Muscle layer of colon (tissue), 2 donors: ENCODE results near the gene RTN4RL1.

ENCODE experiments used
- H3K27ac ChIP-seq: one replicate; pipeline ENCODE4 v1.7.0; 2013; ENCODE audit warnings: low read depth, mild to moderate bottlenecking, low read length, moderate library complexity
- H3K27me3 ChIP-seq, 2 donors: one replicate each; pipeline ENCODE4 v1.7.0; 2013; ENCODE audit warnings: low read length in 2 of 2, mild to moderate bottlenecking in 2 of 2; ENCODE audit not compliant: insufficient read depth in 2 of 2, control insufficient read depth in 1 of 2
- H3K36me3 ChIP-seq: one replicate; pipeline ENCODE4 v1.7.0; 2013; ENCODE audit warnings: mild to moderate bottlenecking, low read length; ENCODE audit not compliant: insufficient read depth
- H3K4me1 ChIP-seq: one replicate; pipeline ENCODE4 v1.7.0; 2013; ENCODE audit warnings: mild to moderate bottlenecking, low read length; ENCODE audit not compliant: insufficient read depth
- H3K4me3 ChIP-seq, 2 donors: one replicate each; pipeline ENCODE4 v1.7.0; 2013; ENCODE audit warnings: low read length in 2 of 2, low read depth in 1 of 2, mild to moderate bottlenecking in 1 of 2, moderate library complexity in 1 of 2
- H3K9ac ChIP-seq: one replicate; pipeline ENCODE4 v1.7.0; 2013; ENCODE audit warnings: low read length
- H3K9me3 ChIP-seq: one replicate; pipeline ENCODE4 v1.7.0; 2013; ENCODE audit warnings: mild to moderate bottlenecking, low read length
- donor health status: abdominal sarcoma.
- donor health status: Adenocarcinoma of cecum.

Gene RTN4RL1

DNA sequence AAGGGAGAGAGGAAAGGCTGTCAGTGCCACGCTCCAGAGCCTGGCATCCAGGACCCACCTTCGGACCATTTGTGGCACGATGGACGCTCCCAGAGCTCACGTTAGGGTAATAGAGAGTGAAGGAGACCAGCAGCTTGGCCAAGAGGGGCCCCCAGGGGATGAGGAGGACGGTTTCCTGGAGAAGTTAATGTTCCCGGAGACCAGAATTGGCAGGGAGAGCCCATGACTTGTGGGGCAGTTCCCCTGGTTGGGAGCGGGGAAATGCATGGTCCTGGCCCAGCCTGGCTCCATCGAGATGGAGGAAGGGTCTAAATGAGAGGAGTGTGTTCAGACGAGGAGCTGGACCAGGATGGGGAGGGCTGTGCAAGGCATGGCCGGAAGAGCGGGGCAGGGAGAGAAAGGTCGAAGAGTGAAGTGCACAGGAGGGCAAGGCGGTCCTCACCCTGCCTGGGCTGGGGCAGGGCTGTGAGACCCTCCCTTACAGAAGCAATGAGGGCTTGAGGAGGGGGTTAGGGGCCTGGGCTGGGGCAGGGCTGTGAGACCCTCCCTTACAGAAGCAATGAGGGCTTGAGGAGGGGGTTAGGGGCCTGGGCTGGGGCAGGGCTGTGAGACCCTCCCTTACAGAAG is 26.9 kb upstream of the RTN4RL1 start:
- H3K27ac ChIP-seq = no peak overlapping the region
- no peak overlapping the region for H3K4me3 ChIP-seq
- H3K4me1 ChIP-seq = peaks cover 20% of the 10 kb centered on the region
- H3K36me3 ChIP-seq = no peaks in the 10 kb centered on the region
- H3K27me3 ChIP-seq = peaks cover 16 to 40% of the 10 kb centered on the region in 2 donors
- no peak overlapping the region for H3K9ac ChIP-seq
- no peaks in the 10 kb centered on the region for H3K9me3 ChIP-seq

DNA sequence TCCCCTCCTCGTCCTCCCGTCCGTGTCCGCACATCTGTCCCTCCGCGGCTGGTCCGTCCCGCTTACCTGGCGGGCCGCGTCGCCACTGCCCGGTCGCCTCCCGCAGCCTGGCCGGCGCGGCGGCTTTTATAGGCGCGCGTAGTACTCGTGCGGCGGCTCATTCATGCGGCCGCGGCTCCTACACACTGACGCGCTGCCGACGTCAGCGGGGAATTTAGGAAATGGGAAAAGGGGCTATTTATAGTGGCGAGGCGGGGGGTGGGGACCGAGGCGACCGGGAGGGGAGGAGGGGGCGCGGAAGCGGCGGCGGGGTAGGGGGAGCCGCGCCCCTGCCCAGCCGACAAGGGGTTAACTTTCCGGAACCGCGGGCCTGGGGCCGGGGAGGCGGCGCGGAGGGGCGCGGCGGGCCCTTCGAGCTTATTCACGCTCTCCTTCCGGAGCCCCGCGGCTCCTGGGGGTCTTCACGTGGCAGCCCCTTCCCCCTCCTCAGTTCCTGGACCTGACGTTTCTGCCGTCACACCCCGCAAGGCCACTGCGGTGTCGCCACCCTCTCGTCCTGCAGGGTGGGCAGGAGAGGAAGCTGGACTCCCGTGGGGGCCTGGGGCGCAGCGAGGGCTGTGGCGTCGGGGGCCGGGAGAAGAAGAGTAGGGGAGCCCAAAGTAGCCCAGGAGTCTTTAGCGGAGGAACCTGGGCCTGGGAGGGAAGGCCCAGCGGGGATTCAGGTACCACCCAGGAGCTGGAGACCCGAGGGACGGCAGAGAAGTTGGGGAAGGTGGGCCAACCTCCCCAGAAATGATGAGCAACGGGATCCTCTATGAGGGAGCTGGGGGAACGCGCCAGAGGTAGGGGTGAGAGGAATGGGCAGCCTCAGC is 26.2 kb upstream of the RTN4RL1 start:
- Histone ChIP-seq H3K4me1 (peaks cover 20% of the 10 kb centered on the region), H3K27ac (no peak overlapping the region), H3K4me3 (no peak overlapping the region), H3K27me3 (peaks cover 16 to 37% of the 10 kb centered on the region in 2 donors), H3K36me3 (no peaks in the 10 kb centered on the region), H3K9ac (no peak overlapping the region), H3K9me3 (no peaks in the 10 kb centered on the region)

DNA sequence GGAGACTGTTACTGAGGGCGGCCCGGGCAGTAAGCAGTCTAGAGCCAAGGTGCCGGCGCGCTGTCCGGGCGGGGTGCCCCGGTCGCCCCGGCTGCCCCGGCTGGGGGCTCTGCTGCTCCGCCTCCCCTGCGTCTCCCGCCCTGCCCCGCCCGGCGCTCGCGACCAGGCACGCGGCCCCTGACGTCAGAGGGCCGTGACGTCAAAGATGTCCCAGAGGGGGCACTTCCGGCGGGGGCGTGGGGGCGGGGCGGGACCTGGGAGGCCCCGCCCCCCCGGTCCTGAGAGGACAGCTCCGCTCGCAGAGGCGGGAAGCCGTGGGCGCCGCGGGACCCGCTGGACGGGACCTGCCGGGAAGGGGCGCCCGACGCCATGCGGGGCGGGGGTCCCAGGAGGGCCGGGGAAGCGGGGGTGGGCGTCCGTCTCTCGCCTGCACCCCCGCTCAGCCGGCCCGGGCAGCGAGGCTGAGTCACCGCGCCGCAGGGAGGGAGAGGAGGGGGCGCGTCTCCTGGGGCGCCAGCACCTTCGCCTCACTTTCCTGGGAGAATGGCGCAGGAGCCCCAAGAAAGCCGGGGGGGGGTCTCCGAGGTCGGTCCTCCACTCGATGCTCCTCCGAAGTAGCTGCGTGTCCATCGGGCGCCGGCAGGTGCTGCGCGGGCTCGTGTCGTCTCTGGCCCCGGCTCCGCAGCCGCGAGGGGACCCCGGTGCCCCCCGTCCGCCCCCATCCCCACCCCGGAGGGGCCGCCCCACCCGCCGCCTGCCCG is 25.3 kb upstream of the RTN4RL1 start:
- Histone ChIP-seq H3K9ac (no peak overlapping the region), H3K36me3 (no peaks in the 10 kb centered on the region), H3K9me3 (no peaks in the 10 kb centered on the region), H3K4me1 (peaks cover 20% of the 10 kb centered on the region), H3K27ac (no peak overlapping the region), H3K27me3 (peaks cover 16 to 33% of the 10 kb centered on the region in 2 donors), H3K4me3 (peak overlapping the region in 1 of 2 donors; percentile 32)

DNA sequence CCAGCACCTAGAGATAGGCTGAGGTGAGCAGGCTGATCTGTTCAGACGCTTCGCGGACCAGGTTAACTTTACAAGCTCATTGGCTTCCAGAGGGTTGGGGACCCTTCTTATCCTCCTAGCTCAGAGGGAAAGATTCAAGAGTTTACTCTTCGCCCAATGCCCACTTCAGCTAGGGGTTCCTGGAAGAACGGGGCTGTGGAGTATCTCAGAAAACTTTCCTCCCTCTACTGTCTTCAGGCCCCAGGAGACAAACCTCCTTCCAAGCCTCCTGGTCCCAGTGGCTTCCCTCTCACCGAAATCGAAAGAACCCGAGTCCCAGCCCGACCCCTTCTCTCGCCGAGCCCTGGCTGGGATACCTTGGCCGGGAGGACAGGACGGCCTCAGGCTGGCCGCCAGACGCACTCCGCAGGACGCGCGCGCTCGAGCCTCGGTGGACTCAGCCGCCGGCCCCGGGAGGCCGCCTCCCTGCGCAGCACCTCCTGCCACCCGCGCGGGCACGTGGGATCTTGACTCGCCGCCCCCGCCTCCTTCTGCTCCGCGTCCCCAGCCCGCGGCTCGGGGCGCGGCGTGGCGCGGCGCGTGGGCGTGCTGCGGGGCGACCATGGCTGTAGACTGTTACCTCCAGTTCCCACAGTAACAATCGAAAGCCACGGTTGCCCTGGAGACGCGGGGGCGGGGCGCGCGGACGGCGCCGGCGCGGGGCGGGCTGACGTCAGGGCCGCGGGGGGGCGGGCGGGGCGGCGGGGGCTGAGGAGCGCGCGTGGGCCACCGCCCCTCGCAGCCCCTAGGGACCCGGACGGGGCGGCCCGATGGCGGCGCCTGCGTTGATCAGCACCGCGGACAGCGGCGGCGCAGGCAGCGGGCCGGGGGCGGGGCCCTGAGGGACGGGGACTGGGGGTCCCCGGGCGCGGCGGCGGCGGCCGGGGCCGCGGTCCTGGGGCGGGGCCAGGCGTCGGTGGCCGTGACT is 24.5 kb upstream of the RTN4RL1 start:
- Histone ChIP-seq H3K9ac (peak overlapping the region; percentile 44), H3K27ac (no peak overlapping the region), H3K27me3 (peaks cover 14 to 27% of the 10 kb centered on the region in 2 donors), H3K4me1 (peaks cover 19% of the 10 kb centered on the region), H3K4me3 (peak overlapping the region; percentile 66 to 80), H3K36me3 (peaks cover 2% of the 10 kb centered on the region), H3K9me3 (no peaks in the 10 kb centered on the region)

DNA sequence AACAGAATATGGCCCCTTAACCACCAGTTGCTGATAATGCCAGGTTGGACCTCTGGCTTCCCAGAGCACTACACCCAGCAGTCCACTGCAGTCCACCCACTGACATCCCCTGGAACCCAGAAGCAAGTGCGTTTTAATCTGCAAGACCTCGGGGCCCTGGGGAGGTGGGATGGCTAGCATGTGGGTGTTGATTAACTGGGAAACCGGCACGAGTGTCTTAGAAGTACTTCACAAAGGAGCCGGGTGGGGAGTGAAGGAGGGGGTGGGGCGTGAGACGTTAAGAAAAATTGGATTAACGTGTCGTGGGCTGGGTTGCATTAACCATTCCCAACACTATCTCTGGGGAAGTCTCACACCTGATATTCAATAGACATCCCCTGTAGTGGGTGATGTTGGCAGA is 23.7 kb upstream of the RTN4RL1 start:
- peak overlapping the region in 1 of 2 donors; percentile 66 for H3K4me3 ChIP-seq
- no peak overlapping the region for H3K27ac ChIP-seq

DNA sequence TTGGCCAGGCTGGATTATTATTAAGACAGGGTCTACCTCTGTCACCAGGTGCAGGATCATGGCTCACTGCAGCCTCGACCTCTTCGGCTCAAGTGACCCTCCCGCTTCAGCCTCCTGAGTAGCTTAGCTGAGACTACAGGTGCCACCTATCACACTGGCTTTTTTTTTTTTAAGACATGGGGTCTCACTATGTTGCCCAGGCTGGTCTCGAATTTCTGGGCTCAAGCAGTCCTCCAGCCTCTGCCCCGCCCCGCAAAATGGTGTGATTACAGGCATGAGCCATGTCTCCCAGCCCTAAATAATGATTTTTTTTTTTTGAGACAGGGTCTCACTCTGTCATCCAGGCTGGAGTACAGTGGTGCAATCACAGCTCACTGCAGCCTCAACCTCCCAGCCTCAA is 22.5 kb upstream of the RTN4RL1 start:
- Histone ChIP-seq H3K36me3 (peaks cover 22% of the 10 kb centered on the region), H3K27me3 (peaks cover 9 to 17% of the 10 kb centered on the region in 2 donors), H3K9ac (no peak overlapping the region), H3K4me3 (no peak overlapping the region), H3K27ac (no peak overlapping the region), H3K9me3 (no peaks in the 10 kb centered on the region), H3K4me1 (peaks cover 22% of the 10 kb centered on the region)

More for the DNA sequence above, 23.7 kb upstream of the RTN4RL1 start:
- Histone ChIP-seq H3K9me3 (no peaks in the 10 kb centered on the region), H3K36me3 (peaks cover 10% of the 10 kb centered on the region), H3K27me3 (peaks cover 9 to 19% of the 10 kb centered on the region in 2 donors), H3K9ac (peak overlapping the region; percentile 44), H3K4me1 (peaks cover 13% of the 10 kb centered on the region)

DNA sequence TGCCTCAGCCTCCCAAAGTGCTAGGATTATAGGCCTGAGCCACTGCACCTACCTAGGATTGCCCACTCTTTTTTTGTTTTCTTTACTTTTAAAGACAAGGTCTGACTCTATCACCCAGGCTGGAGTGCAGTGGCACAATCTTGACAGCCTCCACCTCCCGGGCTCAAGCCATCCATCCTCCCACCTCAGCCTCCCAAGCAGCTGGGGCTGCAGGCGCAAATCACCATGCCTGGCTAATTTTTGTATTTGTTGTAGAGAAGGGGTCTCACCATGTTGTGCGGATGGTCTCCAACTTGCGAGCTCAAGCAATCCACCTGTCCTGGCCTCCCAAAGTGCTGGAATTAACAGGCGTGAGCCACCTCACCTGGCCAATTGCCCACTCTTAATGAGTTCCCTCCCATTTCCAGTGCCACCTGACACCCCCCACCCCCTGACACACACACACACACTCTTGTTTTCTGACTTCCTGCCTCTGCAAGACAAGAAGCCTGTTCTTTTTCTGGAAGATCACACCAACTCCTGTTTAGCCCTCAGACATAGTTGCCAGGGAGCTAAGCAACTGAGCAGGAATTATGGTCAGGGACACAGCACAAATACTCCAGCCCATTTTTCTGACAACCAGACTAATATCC is 19.2 kb upstream of the RTN4RL1 start:
- Histone ChIP-seq H3K36me3 (peaks cover 33% of the 10 kb centered on the region), H3K27me3 (peaks cover 0 to 8% of the 10 kb centered on the region in 2 donors), H3K27ac (no peak overlapping the region), H3K9me3 (no peaks in the 10 kb centered on the region), H3K4me1 (peaks cover 31% of the 10 kb centered on the region), H3K9ac (no peak overlapping the region), H3K4me3 (no peak overlapping the region)

DNA sequence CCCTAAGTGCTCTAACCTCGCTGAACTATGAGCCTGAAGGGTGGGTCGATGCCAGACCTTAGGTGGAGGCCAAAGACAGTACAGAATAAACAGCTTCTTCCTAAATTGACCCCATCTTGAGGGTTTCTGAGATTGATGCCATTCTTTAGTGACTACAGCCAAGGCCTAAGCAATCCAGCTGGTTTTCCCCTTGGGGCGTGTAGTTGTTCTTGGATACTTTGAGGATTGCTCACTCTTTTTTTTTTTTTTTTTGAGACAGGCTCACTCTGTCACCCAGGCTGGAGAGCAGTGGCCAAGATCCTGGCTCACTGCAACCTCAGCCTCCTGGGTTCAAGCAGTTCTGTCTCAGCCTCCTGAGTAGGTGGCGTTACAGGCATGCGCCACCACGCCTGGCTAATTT is 18.7 kb upstream of the RTN4RL1 start:
- Histone ChIP-seq H3K4me3 (peak overlapping the region in 1 of 2 donors; percentile 79), H3K36me3 (peaks cover 33% of the 10 kb centered on the region), H3K9ac (no peak overlapping the region), H3K9me3 (no peaks in the 10 kb centered on the region), H3K27ac (no peak overlapping the region), H3K27me3 (peaks cover 0 to 2% of the 10 kb centered on the region in 2 donors), H3K4me1 (peaks cover 25% of the 10 kb centered on the region)

DNA sequence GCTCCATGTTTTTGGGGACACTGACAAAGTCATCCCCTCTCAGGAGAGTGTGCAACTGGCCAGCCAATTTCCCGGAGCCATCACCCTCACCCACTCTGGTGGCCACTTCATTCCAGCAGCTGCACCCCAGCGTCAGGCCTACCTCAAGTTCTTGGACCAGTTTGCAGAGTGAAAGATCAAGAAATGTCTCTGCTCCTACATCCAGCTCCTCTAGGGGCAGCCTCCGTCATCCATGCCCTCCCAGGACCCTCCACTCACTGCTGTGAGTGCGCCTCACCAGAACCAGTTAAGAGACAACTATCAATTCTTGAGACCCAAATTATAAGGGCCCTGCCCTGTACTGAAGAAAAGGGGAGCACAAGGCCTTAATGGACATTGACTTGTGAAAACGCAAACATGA is 17.8 kb upstream of the RTN4RL1 start:
- Histone ChIP-seq H3K4me1 (peaks cover 23% of the 10 kb centered on the region), H3K27ac (no peak overlapping the region), H3K4me3 (peak overlapping the region in 1 of 2 donors; percentile 79), H3K27me3 (no peaks in the 10 kb centered on the region), H3K9me3 (no peaks in the 10 kb centered on the region), H3K9ac (peak overlapping the region; percentile 71), H3K36me3 (peaks cover 33% of the 10 kb centered on the region)

DNA sequence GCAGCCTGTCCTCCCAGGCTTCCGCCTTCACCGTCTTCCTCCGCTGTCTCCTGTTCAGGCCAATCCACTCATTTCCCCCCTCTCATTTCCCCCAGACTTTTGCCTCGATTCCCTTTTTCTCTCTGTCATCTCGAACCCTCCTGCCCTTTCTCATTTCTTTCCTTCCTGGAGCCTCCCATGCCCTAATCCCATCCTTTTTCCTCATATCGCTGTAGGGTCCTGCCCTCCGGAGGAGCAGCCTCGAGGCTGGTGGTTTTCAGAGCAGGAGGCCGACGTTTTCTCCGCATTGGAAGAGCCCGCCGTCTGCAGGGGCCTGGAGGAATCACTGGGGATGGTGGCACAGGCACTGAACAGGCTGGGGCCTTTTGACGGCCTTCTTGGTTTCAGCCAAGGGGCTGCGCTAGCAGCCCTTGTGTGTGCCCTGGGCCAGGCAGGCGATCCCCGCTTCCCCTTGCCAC is 17.3 kb upstream of the RTN4RL1 start:
- Histone ChIP-seq H3K9ac (peak overlapping the region; percentile 71), H3K4me1 (peaks cover 23% of the 10 kb centered on the region), H3K27me3 (no peaks in the 10 kb centered on the region), H3K9me3 (no peaks in the 10 kb centered on the region), H3K36me3 (peaks cover 35% of the 10 kb centered on the region), H3K4me3 (peak overlapping the region; percentile 79), H3K27ac (peak overlapping the region; percentile 96)
